G401 (cell line): ENCODE results near the gene FOXN3. TPM values are rescaled to one million over a fixed set of nuclear protein-coding genes. Genes with fewer than 3 reads are reported as not detected.

Source experiments
- DNase-seq: peaks from one replicate; pipeline ENCODE4 v3.0.0-alpha.2; 2015; ENCODE audit warnings: low spot score
- in situ Hi-C: cut with HindIII; loops from 2 replicates; pipeline ENCODE4 v1.10.0; 2016; ENCODE audit warnings: low sequenced_read_pairs, mixed read lengths
- total RNA-seq: library from RNA; depleted of rRNA; stranded (reverse); fragments of >200 nt; shearing (Covaris generic); gene quantifications from 2 replicates; pipeline ENCODE4 v1.2.3, GENCODE V29; 2014

FOXN3 gene
- total RNA-seq, 1 experiment from 2014 or later = 7.6 TPM

- in situ Hi-C loops = no loop called here
- no peak for DNase-seq
Measured at GRCh38 chr14:89110110-89110509, 306.9 kb downstream of the FOXN3 start.

GRCh38 chr14:89108608-89109007, 308.4 kb downstream of the FOXN3 start:
- in situ Hi-C loops = no loop called here
- peak; percentile 17 for DNase-seq

GRCh38 chr14:89107626-89108025, 309.4 kb downstream of the FOXN3 start:
- in situ Hi-C loops = no loop called here
- peak; percentile 45 for DNase-seq
